Measurements from ENCODE around the gene DNAH10. TPM values are rescaled to one million over a fixed set of nuclear protein-coding genes. Genes with fewer than 3 reads are reported as not detected.
A peak's percentile ranks its signal among the peaks of the same experiment; 100 is the strongest.

Gene DNAH10
- total RNA-seq, 1 experiment from 2014 or later = 0.39 TPM

DNA sequence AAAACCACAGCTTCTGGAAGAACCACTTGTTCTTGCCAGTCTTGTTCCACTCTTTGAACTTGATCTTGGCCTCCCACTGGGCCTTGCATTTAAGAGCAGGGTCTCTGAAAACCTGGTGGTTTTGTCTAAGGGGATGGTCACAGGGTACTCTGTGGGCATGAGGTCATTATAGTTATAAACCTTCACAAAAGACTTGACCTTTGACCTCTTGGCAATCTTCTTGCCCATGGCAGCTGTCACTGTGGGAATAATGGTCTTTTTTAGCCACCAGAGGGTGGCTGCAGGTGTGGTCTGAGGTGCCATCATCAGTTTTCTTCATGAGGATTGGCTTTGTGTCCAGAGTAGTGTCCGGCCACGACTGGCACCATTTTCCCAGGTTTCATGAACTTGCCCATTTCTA lies 40.9 kb upstream of the DNAH10 start:
- POLR2A ChIA-PET = no interaction called here
- TSS peak; percentile 38 for BruUV-seq (replicated peaks)
- ATAC-seq = no peak

DNA sequence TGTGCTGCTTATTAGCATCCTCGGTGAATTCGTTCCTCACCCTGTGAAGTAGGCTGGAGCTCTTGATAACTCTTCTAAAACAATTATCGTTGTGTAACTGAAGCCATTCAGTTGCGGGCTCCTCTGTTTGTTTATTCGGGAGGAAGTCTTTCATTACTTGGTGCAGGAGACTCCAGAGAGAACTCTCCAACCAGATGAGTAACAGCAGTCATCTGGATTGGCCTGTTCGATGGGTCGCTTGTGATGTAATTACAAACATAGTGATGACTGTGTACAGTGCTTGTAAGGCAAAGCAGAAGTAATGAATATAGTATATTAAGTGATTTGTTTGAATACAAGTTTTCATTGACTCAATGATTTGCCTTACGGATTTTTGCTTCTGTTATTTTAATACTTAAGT lies 39.1 kb upstream of the DNAH10 start:
- ATAC-seq (no peak), DNase-seq (ENCODE audit: low read depth, low spot score) (no peak)
- in situ Hi-C loops (cut with HindIII; ENCODE audit: low pct_unique_long_range_greater_than_20kb, low sequenced_read_pairs) = no loop called here
- Histone ChIP-seq H3K36me3 (ENCODE audit: control insufficient read depth, insufficient read depth, low read length) (no peaks in the 10 kb centered on the region; the same call in none of the 2 replicates), H3K9me3 (ENCODE audit: control insufficient read depth, insufficient read depth, low read depth, low read length) (no peaks in the 10 kb centered on the region), H3K4me3 (ENCODE audit: low read depth in 2 of 2, low read length in 2 of 2) (no peak overlapping the region), H3K27ac (ENCODE audit: low read length) (no peak overlapping the region), H3K27me3 (ENCODE audit: control insufficient read depth, insufficient read depth, low read length) (no peaks in the 10 kb centered on the region), H3K4me1 (ENCODE audit: control insufficient read depth, insufficient read depth, low read length) (no peaks in the 10 kb centered on the region)
- ChIA-PET POLR2A (interaction anchor here (0.5 kb wide), 1 partner anchor 131 kb away, joined by 6 read pairs; no protein-coding TSS in a partner anchor), CTCF (no interaction called here)
- TF ChIP-seq POLR2AphosphoS5 (IDR thresholded peaks at IDR 0.05; ENCODE audit: low read depth, low read length) (no peak), SIN3A (IDR thresholded peaks at IDR 0.05; ENCODE audit: borderline replicate concordance, insufficient read depth, low read depth, low read length) (no peak), TCF7L2 (IDR thresholded peaks at IDR 0.05; ENCODE audit: low read depth, low read length) (no peak)
- TF ChIP-seq, protein P1, sequence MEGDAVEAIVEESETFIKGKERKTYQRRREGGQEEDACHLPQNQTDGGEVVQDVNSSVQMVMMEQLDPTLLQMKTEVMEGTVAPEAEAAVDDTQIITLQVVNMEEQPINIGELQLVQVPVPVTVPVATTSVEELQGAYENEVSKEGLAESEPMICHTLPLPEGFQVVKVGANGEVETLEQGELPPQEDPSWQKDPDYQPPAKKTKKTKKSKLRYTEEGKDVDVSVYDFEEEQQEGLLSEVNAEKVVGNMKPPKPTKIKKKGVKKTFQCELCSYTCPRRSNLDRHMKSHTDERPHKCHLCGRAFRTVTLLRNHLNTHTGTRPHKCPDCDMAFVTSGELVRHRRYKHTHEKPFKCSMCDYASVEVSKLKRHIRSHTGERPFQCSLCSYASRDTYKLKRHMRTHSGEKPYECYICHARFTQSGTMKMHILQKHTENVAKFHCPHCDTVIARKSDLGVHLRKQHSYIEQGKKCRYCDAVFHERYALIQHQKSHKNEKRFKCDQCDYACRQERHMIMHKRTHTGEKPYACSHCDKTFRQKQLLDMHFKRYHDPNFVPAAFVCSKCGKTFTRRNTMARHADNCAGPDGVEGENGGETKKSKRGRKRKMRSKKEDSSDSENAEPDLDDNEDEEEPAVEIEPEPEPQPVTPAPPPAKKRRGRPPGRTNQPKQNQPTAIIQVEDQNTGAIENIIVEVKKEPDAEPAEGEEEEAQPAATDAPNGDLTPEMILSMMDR (IDR thresholded peaks at IDR 0.05) = no peak
- TF ChIP-seq, protein P2, sequence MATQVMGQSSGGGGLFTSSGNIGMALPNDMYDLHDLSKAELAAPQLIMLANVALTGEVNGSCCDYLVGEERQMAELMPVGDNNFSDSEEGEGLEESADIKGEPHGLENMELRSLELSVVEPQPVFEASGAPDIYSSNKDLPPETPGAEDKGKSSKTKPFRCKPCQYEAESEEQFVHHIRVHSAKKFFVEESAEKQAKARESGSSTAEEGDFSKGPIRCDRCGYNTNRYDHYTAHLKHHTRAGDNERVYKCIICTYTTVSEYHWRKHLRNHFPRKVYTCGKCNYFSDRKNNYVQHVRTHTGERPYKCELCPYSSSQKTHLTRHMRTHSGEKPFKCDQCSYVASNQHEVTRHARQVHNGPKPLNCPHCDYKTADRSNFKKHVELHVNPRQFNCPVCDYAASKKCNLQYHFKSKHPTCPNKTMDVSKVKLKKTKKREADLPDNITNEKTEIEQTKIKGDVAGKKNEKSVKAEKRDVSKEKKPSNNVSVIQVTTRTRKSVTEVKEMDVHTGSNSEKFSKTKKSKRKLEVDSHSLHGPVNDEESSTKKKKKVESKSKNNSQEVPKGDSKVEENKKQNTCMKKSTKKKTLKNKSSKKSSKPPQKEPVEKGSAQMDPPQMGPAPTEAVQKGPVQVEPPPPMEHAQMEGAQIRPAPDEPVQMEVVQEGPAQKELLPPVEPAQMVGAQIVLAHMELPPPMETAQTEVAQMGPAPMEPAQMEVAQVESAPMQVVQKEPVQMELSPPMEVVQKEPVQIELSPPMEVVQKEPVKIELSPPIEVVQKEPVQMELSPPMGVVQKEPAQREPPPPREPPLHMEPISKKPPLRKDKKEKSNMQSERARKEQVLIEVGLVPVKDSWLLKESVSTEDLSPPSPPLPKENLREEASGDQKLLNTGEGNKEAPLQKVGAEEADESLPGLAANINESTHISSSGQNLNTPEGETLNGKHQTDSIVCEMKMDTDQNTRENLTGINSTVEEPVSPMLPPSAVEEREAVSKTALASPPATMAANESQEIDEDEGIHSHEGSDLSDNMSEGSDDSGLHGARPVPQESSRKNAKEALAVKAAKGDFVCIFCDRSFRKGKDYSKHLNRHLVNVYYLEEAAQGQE (IDR thresholded peaks at IDR 0.05; ENCODE audit: insufficient read depth in 1 of 2, low read depth in 2 of 2, low read length in 1 of 2) = no peak
- intact Hi-C loops (cut with micrococcal nuclease; ENCODE audit: unreplicated experiment) = no loop called here
- no TSS peak for BruUV-seq (replicated peaks)

More for the DNA sequence above, 40.9 kb upstream of the DNAH10 start:
- Histone ChIP-seq H3K27ac (ENCODE audit: low read length) (no peak overlapping the region), H3K4me3 (ENCODE audit: low read depth in 2 of 2, low read length in 2 of 2) (no peak overlapping the region), H3K36me3 (ENCODE audit: control insufficient read depth, insufficient read depth, low read length) (no peaks in the 10 kb centered on the region; the same call in none of the 2 replicates), H3K27me3 (ENCODE audit: control insufficient read depth, insufficient read depth, low read length) (no peaks in the 10 kb centered on the region), H3K4me1 (ENCODE audit: control insufficient read depth, insufficient read depth, low read length) (no peaks in the 10 kb centered on the region), H3K9me3 (ENCODE audit: control insufficient read depth, insufficient read depth, low read depth, low read length) (no peaks in the 10 kb centered on the region)
- CTCF ChIA-PET = no interaction called here
- no peak for DNase-seq (ENCODE audit: low read depth, low spot score)
- TF ChIP-seq SIN3A (IDR thresholded peaks at IDR 0.05; ENCODE audit: borderline replicate concordance, insufficient read depth, low read depth, low read length) = no peak
- TF ChIP-seq, protein P2 (IDR thresholded peaks at IDR 0.05; ENCODE audit: insufficient read depth in 1 of 2, low read depth in 2 of 2, low read length in 1 of 2) = no peak
- TF ChIP-seq TCF7L2 (IDR thresholded peaks at IDR 0.05; ENCODE audit: low read depth, low read length) = no peak
- no peak for TF ChIP-seq POLR2AphosphoS5 (IDR thresholded peaks at IDR 0.05; ENCODE audit: low read depth, low read length)
- in situ Hi-C loops (cut with HindIII; ENCODE audit: low pct_unique_long_range_greater_than_20kb, low sequenced_read_pairs) (no loop called here), intact Hi-C loops (cut with micrococcal nuclease; ENCODE audit: unreplicated experiment) (no loop called here)
